SK-N-SH treated with all-trans-retinoic acid at 6 μM for 48 hours (cell line): ENCODE results near the gene USP33.

Experiments
- BACH2 ChIP-seq: fragments of 250-450 bp; sonication (Bioruptor Pico); IDR thresholded peaks from 2 replicates; pipeline ENCODE4 v1.9.0; 2021; ENCODE audit warnings: mild to moderate bottlenecking, borderline replicate concordance
- ESRRG ChIP-seq: fragments of 250-450 bp; sonication (Bioruptor Pico); IDR thresholded peaks from 2 replicates; pipeline ENCODE4 v1.6.1; 2021; ENCODE audit warnings: mild to moderate bottlenecking
- PPARA ChIP-seq: fragments of 250-450 bp; sonication (Bioruptor Pico); IDR thresholded peaks from 2 replicates; pipeline ENCODE4 v1.5.0; 2020; ENCODE audit warnings: mild to moderate bottlenecking, borderline replicate concordance
- RARB ChIP-seq: fragments of 250-450 bp; sonication (Bioruptor Pico); IDR thresholded peaks from 2 replicates; pipeline ENCODE4 v1.8.0; 2021; ENCODE audit warnings: mild to moderate bottlenecking, moderate library complexity
- TOX ChIP-seq: fragments of 250-450 bp; sonication (Bioruptor Pico); IDR thresholded peaks from 2 replicates; pipeline ENCODE4 v1.8.0; 2021; ENCODE audit warnings: mild to moderate bottlenecking, moderate library complexity, borderline replicate concordance
- ZFP3 ChIP-seq: fragments of 250-450 bp; sonication (Bioruptor Pico); IDR thresholded peaks from 2 replicates; pipeline ENCODE4 v1.5.0; 2020; ENCODE audit warnings: mild to moderate bottlenecking, moderate library complexity
- ZNF565 ChIP-seq: fragments of 450-650 bp; formaldehyde crosslinking; conservative IDR thresholded peaks from 2 replicates; pipeline ENCODE4 v1.5.0; 2020; ENCODE audit warnings: low read depth, mild to moderate bottlenecking, moderate library complexity
- TF ChIP-seq, protein P1 (sequence below): fragments of 250-450 bp; sonication (Bioruptor Pico); IDR thresholded peaks from 2 replicates; pipeline ENCODE4 v1.8.0; 2020; ENCODE audit warnings: mild to moderate bottlenecking, moderate library complexity, borderline replicate concordance

- TF ChIP-seq ZFP3 (CRISPR knock-in tag) (no peak), ESRRG (CRISPR knock-in tag) (no peak), PPARA (no peak), BACH2 (CRISPR knock-in tag) (no peak), ZNF565 (no peak), RARB (no peak), TOX (CRISPR knock-in tag) (no peak)
- TF ChIP-seq, protein P1, sequence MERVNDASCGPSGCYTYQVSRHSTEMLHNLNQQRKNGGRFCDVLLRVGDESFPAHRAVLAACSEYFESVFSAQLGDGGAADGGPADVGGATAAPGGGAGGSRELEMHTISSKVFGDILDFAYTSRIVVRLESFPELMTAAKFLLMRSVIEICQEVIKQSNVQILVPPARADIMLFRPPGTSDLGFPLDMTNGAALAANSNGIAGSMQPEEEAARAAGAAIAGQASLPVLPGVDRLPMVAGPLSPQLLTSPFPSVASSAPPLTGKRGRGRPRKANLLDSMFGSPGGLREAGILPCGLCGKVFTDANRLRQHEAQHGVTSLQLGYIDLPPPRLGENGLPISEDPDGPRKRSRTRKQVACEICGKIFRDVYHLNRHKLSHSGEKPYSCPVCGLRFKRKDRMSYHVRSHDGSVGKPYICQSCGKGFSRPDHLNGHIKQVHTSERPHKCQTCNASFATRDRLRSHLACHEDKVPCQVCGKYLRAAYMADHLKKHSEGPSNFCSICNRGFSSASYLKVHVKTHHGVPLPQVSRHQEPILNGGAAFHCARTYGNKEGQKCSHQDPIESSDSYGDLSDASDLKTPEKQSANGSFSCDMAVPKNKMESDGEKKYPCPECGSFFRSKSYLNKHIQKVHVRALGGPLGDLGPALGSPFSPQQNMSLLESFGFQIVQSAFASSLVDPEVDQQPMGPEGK (CRISPR knock-in tag), result no peak
Observed at GRCh38 chr1:77744576-77744975, 15.1 kb downstream of the USP33 start.
